K562 (cell line): ENCODE data around the gene TMEM225B. TPM values are rescaled to one million over a fixed set of nuclear protein-coding genes. Genes with fewer than 3 reads are reported as not detected.

Experiments
- ATF7 ChIP-seq: fragments of 450-650 bp; IDR thresholded peaks from 2 replicates; pipeline ENCODE4 v1.7.1; 2014; ENCODE audit warnings: mild to moderate bottlenecking, moderate library complexity
- EGR1 ChIP-seq: fragments of 450-650 bp; conservative IDR thresholded peaks from 2 replicates; pipeline ENCODE4 v1.6.1; 2017; ENCODE audit warnings: mild to moderate bottlenecking
- FOSL1 ChIP-seq: fragments of 200-800 bp; sonication (Bioruptor generic); conservative IDR thresholded peaks from 2 replicates; pipeline ENCODE4 v1.6.1; 2016; ENCODE audit warnings: missing genetic modification characterization, missing compliant biosample characterization
- HDAC2 ChIP-seq: fragments of 450-650 bp; IDR thresholded peaks from 2 replicates; pipeline ENCODE4 v1.6.1; 2016; ENCODE audit warnings: mild to moderate bottlenecking
- JUND ChIP-seq, 2 experiments: IDR thresholded peaks; 2 replicates in 1 of 2; 3 replicates in 1 of 2; pipeline ENCODE4 v1.6.1; 2011; ENCODE audit warnings: borderline replicate concordance in 2 of 2, low read depth in 2 of 2, low read length in 2 of 2, improper control_type of control experiment in 1 of 2, missing biosample characterization in 1 of 2, missing genetic modification characterization in 1 of 2, missing genetic modification reagents in 1 of 2
- KDM1A ChIP-seq, 2 experiments: fragments of 450-650 bp; IDR thresholded peaks; 2 replicates each; pipeline ENCODE4 v1.6.1; 2016; ENCODE audit warnings: mild to moderate bottlenecking in 2 of 2
- LEF1 ChIP-seq: fragments of 450-650 bp; IDR thresholded peaks from 2 replicates; pipeline ENCODE4 v1.6.1; 2016; ENCODE audit warnings: mild to moderate bottlenecking
- MTA1 ChIP-seq: fragments of 450-650 bp; IDR thresholded peaks from 2 replicates; pipeline ENCODE4 v1.6.1; 2017; ENCODE audit warnings: borderline replicate concordance
- PHF21A ChIP-seq: fragments of 450-650 bp; IDR thresholded peaks from 2 replicates; pipeline ENCODE4 v1.6.1; 2017; ENCODE audit warnings: low read depth, borderline replicate concordance
- SMAD3 ChIP-seq: fragments of 450-650 bp; formaldehyde crosslinking; conservative IDR thresholded peaks from 2 replicates; pipeline ENCODE4 v1.4.0; 2020; ENCODE audit warnings: mild to moderate bottlenecking
- ZKSCAN8 ChIP-seq: fragments of 200-800 bp; sonication (Bioruptor generic); IDR thresholded peaks from 2 replicates; pipeline ENCODE4 v1.6.1; 2016; ENCODE audit warnings: missing genetic modification characterization, missing compliant biosample characterization
- ZNF23 ChIP-seq: fragments of 250-450 bp; sonication (Bioruptor Pico); IDR thresholded peaks from 2 replicates; pipeline ENCODE4 v1.4.0; 2020; ENCODE audit warnings: mild to moderate bottlenecking
- ZNF408 ChIP-seq: fragments of 250-450 bp; sonication (Bioruptor Pico); IDR thresholded peaks from 2 replicates; pipeline ENCODE4 v1.4.0; 2020; ENCODE audit warnings: low read depth, mild to moderate bottlenecking, moderate library complexity
- ZNF41 ChIP-seq: fragments of 250-450 bp; sonication (Bioruptor Pico); conservative IDR thresholded peaks from 2 replicates; pipeline ENCODE4 v1.4.0; 2020; ENCODE audit warnings: mild to moderate bottlenecking
- ZSCAN29 ChIP-seq: fragments of 450-650 bp; IDR thresholded peaks from 2 replicates; pipeline ENCODE4 v1.6.1; 2017
- polyA plus RNA-seq, 8 experiments: library from polyadenylated mRNA; depleted of rRNA in 4 of 8; stranded (reverse) in 5 of 8; unstranded in 3 of 8; fragments of >200 nt; fragmentation: Nextera tagmentation in 2 of 8; fragmentation: Illumina TruSeq in 1 of 8; extraction: Ambion mirVana in 2 of 8; extraction: Trizol in 1 of 8; gene quantifications; 2 replicates each; pipeline versions ENCODE4 v1.2.1 to v1.2.3, GENCODE V29; 2011 to 2014; ENCODE audit warnings: inconsistent platforms in 1 of 8, missing spikeins in 1 of 8
- total RNA-seq, 7 experiments: library from RNA; depleted of rRNA in 6 of 7; stranded (reverse); fragments of >200 nt in 6 of 7; fragmentation: Illumina TruSeq in 2 of 7; extraction: Trizol in 2 of 7; gene quantifications; 2 replicates each; pipeline versions ENCODE4 v1.2.1 to v1.2.3, GENCODE V29; 2011 to 2021; ENCODE audit warnings: low replicate concordance in 1 of 7
- TF ChIP-seq, protein P1 (sequence below): sonication (generic); formaldehyde crosslinking; IDR thresholded peaks from 2 replicates; pipeline ENCODE4 v1.4.0; 2020; ENCODE audit warnings: mild to moderate bottlenecking, missing genetic modification reagents
- TF ChIP-seq, protein P2 (sequence below), 2 experiments: fragments of 450-650 bp; IDR thresholded peaks; 2 replicates each; pipeline ENCODE4 v1.6.1; 2018; ENCODE audit warnings: mild to moderate bottlenecking in 2 of 2, low read depth in 1 of 2; ENCODE audit not compliant: partially characterized antibody in 2 of 2
- TF ChIP-seq, protein P3 (sequence below), 2 experiments: fragments of 200-800 bp in 1 of 2; sonication (Bioruptor generic) in 1 of 2; sonication (generic) in 1 of 2; formaldehyde crosslinking in 1 of 2; IDR thresholded peaks in 1 of 2; conservative IDR thresholded peaks in 1 of 2; 2 replicates each; pipeline versions ENCODE4 v1.5.0 to v1.6.1; 2016 to 2020; ENCODE audit warnings: missing compliant biosample characterization in 1 of 2, missing genetic modification characterization in 1 of 2, missing genetic modification reagents in 1 of 2

Gene TMEM225B
- total and polyA plus RNA-seq, 9 of the 15 experiments (the other 6 are each of a cell fraction or from before 2014, with no cell fraction given), result 0.08 to 0.73 (median 0.56) TPM

DNA sequence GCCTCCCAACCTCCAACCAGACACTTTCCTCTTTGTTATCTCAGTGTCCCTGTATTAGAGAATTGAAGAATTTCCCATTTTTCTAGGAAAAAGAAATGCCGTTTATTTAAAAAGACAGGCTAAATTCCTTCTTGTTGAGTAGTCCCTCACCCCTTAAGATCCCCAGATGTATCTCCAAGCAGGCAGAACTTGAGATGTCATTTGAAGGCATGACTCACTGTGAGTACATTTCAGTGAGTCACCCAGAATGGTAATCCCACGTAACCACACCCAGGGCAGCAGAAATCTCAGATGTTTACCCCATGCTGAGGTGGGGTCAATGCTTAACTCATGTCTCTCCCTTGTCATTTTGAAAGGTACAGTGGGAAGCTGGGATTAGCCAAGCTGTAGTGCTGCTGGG lies 35.2 kb upstream of the TMEM225B start (continued):
- TF ChIP-seq, protein P1, sequence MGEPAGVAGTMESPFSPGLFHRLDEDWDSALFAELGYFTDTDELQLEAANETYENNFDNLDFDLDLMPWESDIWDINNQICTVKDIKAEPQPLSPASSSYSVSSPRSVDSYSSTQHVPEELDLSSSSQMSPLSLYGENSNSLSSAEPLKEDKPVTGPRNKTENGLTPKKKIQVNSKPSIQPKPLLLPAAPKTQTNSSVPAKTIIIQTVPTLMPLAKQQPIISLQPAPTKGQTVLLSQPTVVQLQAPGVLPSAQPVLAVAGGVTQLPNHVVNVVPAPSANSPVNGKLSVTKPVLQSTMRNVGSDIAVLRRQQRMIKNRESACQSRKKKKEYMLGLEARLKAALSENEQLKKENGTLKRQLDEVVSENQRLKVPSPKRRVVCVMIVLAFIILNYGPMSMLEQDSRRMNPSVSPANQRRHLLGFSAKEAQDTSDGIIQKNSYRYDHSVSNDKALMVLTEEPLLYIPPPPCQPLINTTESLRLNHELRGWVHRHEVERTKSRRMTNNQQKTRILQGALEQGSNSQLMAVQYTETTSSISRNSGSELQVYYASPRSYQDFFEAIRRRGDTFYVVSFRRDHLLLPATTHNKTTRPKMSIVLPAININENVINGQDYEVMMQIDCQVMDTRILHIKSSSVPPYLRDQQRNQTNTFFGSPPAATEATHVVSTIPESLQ (CRISPR knock-in tag), result no peak
- TF ChIP-seq, protein P2, sequence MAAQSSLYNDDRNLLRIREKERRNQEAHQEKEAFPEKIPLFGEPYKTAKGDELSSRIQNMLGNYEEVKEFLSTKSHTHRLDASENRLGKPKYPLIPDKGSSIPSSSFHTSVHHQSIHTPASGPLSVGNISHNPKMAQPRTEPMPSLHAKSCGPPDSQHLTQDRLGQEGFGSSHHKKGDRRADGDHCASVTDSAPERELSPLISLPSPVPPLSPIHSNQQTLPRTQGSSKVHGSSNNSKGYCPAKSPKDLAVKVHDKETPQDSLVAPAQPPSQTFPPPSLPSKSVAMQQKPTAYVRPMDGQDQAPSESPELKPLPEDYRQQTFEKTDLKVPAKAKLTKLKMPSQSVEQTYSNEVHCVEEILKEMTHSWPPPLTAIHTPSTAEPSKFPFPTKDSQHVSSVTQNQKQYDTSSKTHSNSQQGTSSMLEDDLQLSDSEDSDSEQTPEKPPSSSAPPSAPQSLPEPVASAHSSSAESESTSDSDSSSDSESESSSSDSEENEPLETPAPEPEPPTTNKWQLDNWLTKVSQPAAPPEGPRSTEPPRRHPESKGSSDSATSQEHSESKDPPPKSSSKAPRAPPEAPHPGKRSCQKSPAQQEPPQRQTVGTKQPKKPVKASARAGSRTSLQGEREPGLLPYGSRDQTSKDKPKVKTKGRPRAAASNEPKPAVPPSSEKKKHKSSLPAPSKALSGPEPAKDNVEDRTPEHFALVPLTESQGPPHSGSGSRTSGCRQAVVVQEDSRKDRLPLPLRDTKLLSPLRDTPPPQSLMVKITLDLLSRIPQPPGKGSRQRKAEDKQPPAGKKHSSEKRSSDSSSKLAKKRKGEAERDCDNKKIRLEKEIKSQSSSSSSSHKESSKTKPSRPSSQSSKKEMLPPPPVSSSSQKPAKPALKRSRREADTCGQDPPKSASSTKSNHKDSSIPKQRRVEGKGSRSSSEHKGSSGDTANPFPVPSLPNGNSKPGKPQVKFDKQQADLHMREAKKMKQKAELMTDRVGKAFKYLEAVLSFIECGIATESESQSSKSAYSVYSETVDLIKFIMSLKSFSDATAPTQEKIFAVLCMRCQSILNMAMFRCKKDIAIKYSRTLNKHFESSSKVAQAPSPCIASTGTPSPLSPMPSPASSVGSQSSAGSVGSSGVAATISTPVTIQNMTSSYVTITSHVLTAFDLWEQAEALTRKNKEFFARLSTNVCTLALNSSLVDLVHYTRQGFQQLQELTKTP (IDR thresholded peaks at IDR 0.05; ENCODE audit: low read depth in 1 of 2, partially characterized antibody in 2 of 2), result peak in 1 of 2 experiments; percentile 56
- TF ChIP-seq ZKSCAN8 (CRISPR knock-in tag), result no peak
- TF ChIP-seq MTA1, result peak; percentile 39; the same call in 1 of the 2 replicates
- TF ChIP-seq JUND (IDR thresholded peaks at IDR 0.05; ENCODE audit: borderline replicate concordance, low read depth, low read length), result peak; percentile 99
- TF ChIP-seq JUND (tag; IDR thresholded peaks at IDR 0.05; ENCODE audit: borderline replicate concordance, low read depth, low read length), result peak; percentile 98
- TF ChIP-seq ATF7, result peak; percentile 74; the same call in 1 of the 2 replicates
- TF ChIP-seq, protein P3, sequence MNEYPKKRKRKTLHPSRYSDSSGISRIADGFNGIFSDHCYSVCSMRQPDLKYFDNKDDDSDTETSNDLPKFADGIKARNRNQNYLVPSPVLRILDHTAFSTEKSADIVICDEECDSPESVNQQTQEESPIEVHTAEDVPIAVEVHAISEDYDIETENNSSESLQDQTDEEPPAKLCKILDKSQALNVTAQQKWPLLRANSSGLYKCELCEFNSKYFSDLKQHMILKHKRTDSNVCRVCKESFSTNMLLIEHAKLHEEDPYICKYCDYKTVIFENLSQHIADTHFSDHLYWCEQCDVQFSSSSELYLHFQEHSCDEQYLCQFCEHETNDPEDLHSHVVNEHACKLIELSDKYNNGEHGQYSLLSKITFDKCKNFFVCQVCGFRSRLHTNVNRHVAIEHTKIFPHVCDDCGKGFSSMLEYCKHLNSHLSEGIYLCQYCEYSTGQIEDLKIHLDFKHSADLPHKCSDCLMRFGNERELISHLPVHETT (CRISPR knock-in tag; conservative IDR thresholded peaks at IDR 0.05 in 1 of 2, IDR thresholded peaks at IDR 0.05 in 1 of 2), result peak in 1 of 2 experiments; percentile 25; a peak in 1 of 4 replicates
- no peak for TF ChIP-seq SMAD3 (CRISPR knock-in tag)
- TF ChIP-seq ZNF23 (CRISPR knock-in tag), result no peak
- TF ChIP-seq EGR1, result peak; percentile 51
- TF ChIP-seq KDM1A (IDR thresholded peaks at IDR 0.05), result peak; percentile 99
- no peak for TF ChIP-seq ZSCAN29
- TF ChIP-seq HDAC2, result peak; percentile 89
- peak; percentile 92; the same call in 1 of the 2 replicates for TF ChIP-seq PHF21A
- no peak for TF ChIP-seq ZNF41
- no peak for TF ChIP-seq ZNF408 (CRISPR knock-in tag)
- TF ChIP-seq LEF1, result peak; percentile 77
- TF ChIP-seq FOSL1 (tag), result peak; percentile 100
